Left ventricle myocardium inferior (tissue), 1 donor: ENCODE results near the gene DRG1. TPM values are rescaled to one million over a fixed set of nuclear protein-coding genes. Genes with fewer than 3 reads are reported as not detected.

Experiments used
- DNase-seq: peaks from one replicate; pipeline ENCODE4 v3.0.0-alpha.2; 2020
- H3K27ac ChIP-seq: fragments of 200-600 bp; replicated peaks from 2 replicates; pipeline ENCODE4 v1.8.0; 2021
- H3K27me3 ChIP-seq: fragments of 200-600 bp; 2 replicates; pipeline ENCODE4 v1.8.0; 2021; ENCODE audit warnings: low read depth
- H3K36me3 ChIP-seq: fragments of 200-600 bp; 2 replicates; pipeline ENCODE4 v1.8.0; 2021
- H3K4me1 ChIP-seq: fragments of 200-600 bp; 2 replicates; pipeline ENCODE4 v1.8.0; 2021
- H3K4me3 ChIP-seq: fragments of 200-600 bp; 2 replicates; pipeline ENCODE4 v1.8.0; 2021; ENCODE audit warnings: mild to moderate bottlenecking, moderate library complexity
- H3K9me3 ChIP-seq: fragments of 200-600 bp; replicated peaks from 2 replicates; pipeline ENCODE4 v1.8.0; 2021
- intact Hi-C: fragments of 100-400 bp; cut with micrococcal nuclease; formaldehyde crosslinking; loops from one replicate; pipeline ENCODE4 v1.11.0; 2022
- total RNA-seq: library from RNA; stranded (reverse); fragmentation: NEBNext Ultra II Directional; extraction: Animal tissue kit (Norgen Biotek cat#: 25700); gene quantifications from one replicate; pipeline ENCODE4 v1.2.1, GENCODE V29; 2021
- TF ChIP-seq, protein P1 (sequence below): fragments of 200-600 bp; IDR thresholded peaks from 2 replicates; pipeline ENCODE4 v1.8.0; 2021; ENCODE audit warnings: antibody characterized with exemption, mild to moderate bottlenecking, borderline replicate concordance
- donor health status: DM: no; HTN: yes; CAD: no; lungs with severe emphysema.

Gene DRG1
- total RNA-seq, 1 donor from 2014 or later: 58.0 TPM

DNA sequence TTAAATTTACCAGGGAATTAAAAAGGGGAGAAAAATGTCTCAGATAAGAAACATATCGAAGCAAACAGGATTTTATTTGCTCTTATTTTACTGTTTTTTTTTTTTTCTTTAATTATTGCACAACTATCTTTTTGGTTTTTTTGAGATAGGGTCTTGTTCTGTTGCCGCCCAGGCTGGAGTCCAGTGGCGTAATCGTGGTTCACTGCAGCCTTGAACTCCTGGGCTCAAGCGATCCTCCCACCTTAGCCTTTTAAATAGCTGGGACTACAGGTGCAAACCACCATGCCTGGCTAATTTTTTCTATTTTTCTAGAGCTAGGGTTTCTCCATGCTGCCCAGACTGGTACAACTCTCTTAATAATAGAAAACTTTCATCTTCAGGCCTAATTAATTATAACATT, 32.5 kb downstream of the DRG1 start:
- H3K4me3 ChIP-seq: no peak overlapping the region
- H3K4me1 ChIP-seq: peaks cover 6% of the 10 kb centered on the region
- H3K36me3 ChIP-seq: peaks cover 100% of the 10 kb centered on the region
- intact Hi-C loops: no loop called here
- H3K27ac ChIP-seq: no peak overlapping the region
- no peaks in the 10 kb centered on the region for H3K27me3 ChIP-seq
- H3K9me3 ChIP-seq: no peaks in the 10 kb centered on the region
- TF ChIP-seq, protein P1, sequence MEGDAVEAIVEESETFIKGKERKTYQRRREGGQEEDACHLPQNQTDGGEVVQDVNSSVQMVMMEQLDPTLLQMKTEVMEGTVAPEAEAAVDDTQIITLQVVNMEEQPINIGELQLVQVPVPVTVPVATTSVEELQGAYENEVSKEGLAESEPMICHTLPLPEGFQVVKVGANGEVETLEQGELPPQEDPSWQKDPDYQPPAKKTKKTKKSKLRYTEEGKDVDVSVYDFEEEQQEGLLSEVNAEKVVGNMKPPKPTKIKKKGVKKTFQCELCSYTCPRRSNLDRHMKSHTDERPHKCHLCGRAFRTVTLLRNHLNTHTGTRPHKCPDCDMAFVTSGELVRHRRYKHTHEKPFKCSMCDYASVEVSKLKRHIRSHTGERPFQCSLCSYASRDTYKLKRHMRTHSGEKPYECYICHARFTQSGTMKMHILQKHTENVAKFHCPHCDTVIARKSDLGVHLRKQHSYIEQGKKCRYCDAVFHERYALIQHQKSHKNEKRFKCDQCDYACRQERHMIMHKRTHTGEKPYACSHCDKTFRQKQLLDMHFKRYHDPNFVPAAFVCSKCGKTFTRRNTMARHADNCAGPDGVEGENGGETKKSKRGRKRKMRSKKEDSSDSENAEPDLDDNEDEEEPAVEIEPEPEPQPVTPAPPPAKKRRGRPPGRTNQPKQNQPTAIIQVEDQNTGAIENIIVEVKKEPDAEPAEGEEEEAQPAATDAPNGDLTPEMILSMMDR: no peak
- DNase-seq: no peak

- peaks cover 29% of the 10 kb centered on the region for H3K4me1 ChIP-seq
- no peaks in the 10 kb centered on the region for H3K27me3 ChIP-seq
- no peak for DNase-seq
- intact Hi-C loops: no loop called here
- H3K27ac ChIP-seq: no peak overlapping the region
- H3K9me3 ChIP-seq: no peaks in the 10 kb centered on the region
- TF ChIP-seq, protein P1: no peak
- peaks cover 100% of the 10 kb centered on the region for H3K36me3 ChIP-seq
- H3K4me3 ChIP-seq: no peak overlapping the region
Observed at GRCh38 chr22:31436132-31436531, 36.7 kb downstream of the DRG1 start.

- Histone ChIP-seq H3K27ac (peak overlapping the region; percentile 29), H3K4me3 (no peak overlapping the region), H3K36me3 (peaks cover 94% of the 10 kb centered on the region), H3K4me1 (peaks cover 55% of the 10 kb centered on the region), H3K27me3 (no peaks in the 10 kb centered on the region), H3K9me3 (no peaks in the 10 kb centered on the region)
- intact Hi-C loops: no loop called here
- DNase-seq: peak; percentile 68
- TF ChIP-seq, protein P1: no peak
Observed at GRCh38 chr22:31439808-31440207, 40.4 kb downstream of the DRG1 start.

GRCh38 chr22:31440681-31441080, 41.3 kb downstream of the DRG1 start:
- Histone ChIP-seq H3K27me3 (no peaks in the 10 kb centered on the region), H3K4me1 (peaks cover 64% of the 10 kb centered on the region), H3K36me3 (peaks cover 93% of the 10 kb centered on the region), H3K9me3 (no peaks in the 10 kb centered on the region), H3K4me3 (no peak overlapping the region), H3K27ac (no peak overlapping the region)
- intact Hi-C loops: no loop called here
- no peak for DNase-seq
- TF ChIP-seq, protein P1: no peak

DNA sequence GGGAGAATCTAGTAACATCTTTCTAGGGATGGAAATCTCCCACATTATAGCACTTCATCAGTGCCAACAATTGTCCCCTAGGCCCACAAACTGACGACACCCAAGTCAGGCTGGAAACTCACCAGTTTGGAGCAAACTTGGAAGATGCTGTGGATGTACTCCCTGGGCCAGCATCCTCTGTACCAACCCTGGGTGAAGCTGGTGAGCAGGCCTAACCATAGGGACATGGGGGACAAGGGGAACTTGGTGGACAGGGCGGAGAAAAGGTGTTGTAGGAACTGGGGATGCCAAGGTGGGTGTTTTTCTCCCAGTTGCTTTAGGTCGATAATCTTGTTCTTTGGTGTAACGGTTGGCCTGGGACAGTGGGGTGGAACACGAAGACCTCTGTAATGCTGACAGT, 42.2 kb downstream of the DRG1 start:
- Histone ChIP-seq H3K27me3 (no peaks in the 10 kb centered on the region), H3K4me3 (no peak overlapping the region), H3K9me3 (no peaks in the 10 kb centered on the region), H3K27ac (no peak overlapping the region), H3K36me3 (peaks cover 91% of the 10 kb centered on the region), H3K4me1 (peaks cover 69% of the 10 kb centered on the region)
- no peak for DNase-seq
- TF ChIP-seq, protein P1: no peak
- intact Hi-C loops: no loop called here
